OCI-LY3 (cell line): ENCODE results near the gene LRRTM2.

Experiments
- H2AFZ ChIP-seq: fragments of 200-600, 300-600 bp; shearing (Covaris generic); 2 replicates; pipeline ENCODE4 v1.6.0; 2014; ENCODE audit warnings: antibody characterized with exemption, low read depth, low read length
- H3K27ac ChIP-seq: fragments of 200-600, 300-600 bp; sonication (generic); 2 replicates; pipeline ENCODE4 v1.5.1; 2014; ENCODE audit warnings: mild to moderate bottlenecking, low read length, moderate library complexity, mixed read lengths
- H3K27me3 ChIP-seq: fragments of 200-600, 300-600 bp; sonication (generic); 2 replicates; pipeline ENCODE4 v1.6.1; 2014; ENCODE audit warnings: low read depth, low read length, mixed read lengths
- H3K36me3 ChIP-seq: fragments of 200-600, 300-600 bp; sonication (generic); replicated peaks from 2 replicates; pipeline ENCODE3; 2014; ENCODE audit warnings: low read depth, low read length, mixed read lengths
- H3K4me1 ChIP-seq: fragments of 300-600, 200-600 bp; sonication (generic); 2 replicates; pipeline ENCODE4 v1.6.1; 2014; ENCODE audit warnings: low read length, mixed read lengths
- H3K4me2 ChIP-seq: fragments of 200-600, 300-600 bp; sonication (generic); 2 replicates; pipeline ENCODE4 v1.6.1; 2014; ENCODE audit warnings: low read length, mixed read lengths
- H3K4me3 ChIP-seq: fragments of 300-600, 200-600 bp; sonication (generic); 2 replicates; pipeline ENCODE4 v1.5.1; 2014; ENCODE audit warnings: antibody characterized with exemption, mild to moderate bottlenecking, low read length, moderate library complexity
- H3K79me2 ChIP-seq: fragments of 300-600, 200-600 bp; shearing (Covaris generic); 2 replicates; pipeline ENCODE4 v1.6.1; 2014; ENCODE audit warnings: mild to moderate bottlenecking, low read length, mixed read lengths
- H3K9ac ChIP-seq: fragments of 300-600, 200-600 bp; shearing (Covaris generic); 2 replicates; pipeline ENCODE4 v1.6.0; 2014; ENCODE audit warnings: mild to moderate bottlenecking, low read length, moderate library complexity
- H3K9me3 ChIP-seq: fragments of 200-600, 300-600 bp; shearing (Covaris generic); 2 replicates; pipeline ENCODE4 v1.6.1; 2014; ENCODE audit warnings: low read length, mixed read lengths; ENCODE audit not compliant: insufficient read depth
- H4K20me1 ChIP-seq: fragments of 200-600, 300-600 bp; sonication (generic); 2 replicates; pipeline ENCODE4 v1.6.1; 2016; ENCODE audit warnings: low read length, mixed read lengths; ENCODE audit not compliant: insufficient read depth
- CTCF ChIP-seq: fragments of 200-600, 300-600 bp; sonication (generic); IDR thresholded peaks from 2 replicates; pipeline ENCODE4 v1.5.1; 2014; ENCODE audit warnings: antibody characterized with exemption, low read length, low read depth
- EZH2phosphoT487 ChIP-seq: fragments of 200-600 bp; shearing (Covaris generic); IDR thresholded peaks from 2 replicates; pipeline ENCODE4 v1.6.1; 2018; ENCODE audit warnings: antibody characterized with exemption, mixed run types, low read depth

The LRRTM2 gene

GRCh38 chr5:138844125-138844461 is 31.0 kb downstream of the LRRTM2 start:
- no peaks in the 10 kb centered on the region for H3K36me3 ChIP-seq
- no peaks in the 10 kb centered on the region for H3K4me1 ChIP-seq
- H3K4me3 ChIP-seq = no peak overlapping the region
- H3K27me3 ChIP-seq = no peaks in the 10 kb centered on the region
- no peaks in the 10 kb centered on the region for H3K79me2 ChIP-seq
- no peaks in the 10 kb centered on the region for H4K20me1 ChIP-seq
- no peak overlapping the region for H3K4me2 ChIP-seq
- H2AFZ ChIP-seq = no peak overlapping the region
- no peak for TF ChIP-seq CTCF
- no peak for TF ChIP-seq EZH2phosphoT487
- no peak overlapping the region for H3K9ac ChIP-seq
- no peak overlapping the region for H3K27ac ChIP-seq
- H3K9me3 ChIP-seq = no peaks in the 10 kb centered on the region

- Histone ChIP-seq H3K79me2 (no peaks in the 10 kb centered on the region), H3K27ac (no peak overlapping the region), H3K27me3 (no peaks in the 10 kb centered on the region), H3K36me3 (no peaks in the 10 kb centered on the region), H3K9ac (no peak overlapping the region), H3K4me1 (no peaks in the 10 kb centered on the region), H3K4me3 (no peak overlapping the region), H3K9me3 (no peaks in the 10 kb centered on the region), H3K4me2 (no peak overlapping the region), H2AFZ (no peak overlapping the region), H4K20me1 (no peaks in the 10 kb centered on the region)
- TF ChIP-seq CTCF = no peak
- no peak for TF ChIP-seq EZH2phosphoT487
Measured at GRCh38 chr5:138843316-138844124, 31.6 kb downstream of the LRRTM2 start.

GRCh38 chr5:138841531-138841930 is 33.6 kb downstream of the LRRTM2 start:
- H3K4me2 ChIP-seq = no peak overlapping the region
- H3K9ac ChIP-seq = no peak overlapping the region
- H3K27ac ChIP-seq = no peak overlapping the region
- H3K4me3 ChIP-seq = no peak overlapping the region
- no peaks in the 10 kb centered on the region for H3K27me3 ChIP-seq
- no peaks in the 10 kb centered on the region for H3K4me1 ChIP-seq
- TF ChIP-seq EZH2phosphoT487 (no peak), CTCF (no peak)
- no peaks in the 10 kb centered on the region for H3K79me2 ChIP-seq
- no peak overlapping the region for H2AFZ ChIP-seq
- H4K20me1 ChIP-seq = no peaks in the 10 kb centered on the region
- no peaks in the 10 kb centered on the region for H3K36me3 ChIP-seq
- H3K9me3 ChIP-seq = no peaks in the 10 kb centered on the region

- TF ChIP-seq EZH2phosphoT487 (no peak), CTCF (no peak)
- no peak overlapping the region for H3K27ac ChIP-seq
- no peak overlapping the region for H3K9ac ChIP-seq
- no peak overlapping the region for H2AFZ ChIP-seq
- no peak overlapping the region for H3K4me3 ChIP-seq
- no peaks in the 10 kb centered on the region for H3K9me3 ChIP-seq
- no peaks in the 10 kb centered on the region for H3K79me2 ChIP-seq
- no peaks in the 10 kb centered on the region for H3K27me3 ChIP-seq
- no peaks in the 10 kb centered on the region for H3K4me1 ChIP-seq
- no peaks in the 10 kb centered on the region for H4K20me1 ChIP-seq
- no peaks in the 10 kb centered on the region for H3K36me3 ChIP-seq
- H3K4me2 ChIP-seq = no peak overlapping the region
Measured at GRCh38 chr5:138840103-138840502, 35.0 kb downstream of the LRRTM2 start.
